Measurements from ENCODE around the gene CACNA1H. TPM values are rescaled to one million over a fixed set of nuclear protein-coding genes. Genes with fewer than 3 reads are reported as not detected.
A peak's percentile ranks its signal among the peaks of the same experiment; 100 is the strongest.
"Not testable (repeated sequence)": the region's sequence is repeated elsewhere in the genome, so short reads cannot be mapped to it uniquely, and the experiment has no call there.

The CACNA1H gene
- total and polyA plus RNA-seq, 2 donors (not counting 3 experiments of a cell fraction or from before 2014, with no cell fraction given), result 0.03 TPM; not detected in 1

DNA sequence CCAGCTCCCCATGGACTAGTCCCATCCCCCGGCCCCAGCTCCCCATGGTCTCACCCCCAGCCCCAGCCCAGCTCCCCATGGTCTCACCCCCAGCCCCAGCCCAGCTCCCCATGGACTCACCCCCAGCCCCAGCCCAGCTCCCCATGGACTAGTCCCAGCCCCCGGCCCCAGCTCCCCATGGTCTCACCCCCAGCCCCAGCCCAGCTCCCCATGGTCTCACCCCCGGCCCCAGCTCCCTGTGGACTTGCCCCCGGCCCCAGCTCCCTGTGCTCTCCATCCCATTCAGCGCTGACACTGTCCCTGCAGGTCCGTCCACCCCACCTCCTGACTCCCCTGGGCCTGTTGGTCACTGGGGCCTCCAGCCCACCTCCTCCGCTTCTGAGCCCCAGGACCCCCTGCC lies 78.4 kb downstream of the CACNA1H start:
- H4K20me1 ChIP-seq (replicated peaks; ENCODE audit: control insufficient read depth, extremely low read depth, insufficient read depth, low read length); intact Hi-C loops (cut with micrococcal nuclease); H3K4me1 ChIP-seq (ENCODE audit: control insufficient read depth, extremely low read depth, insufficient read depth, low read length); H3K27ac ChIP-seq (ENCODE audit: insufficient read depth, low read depth, low read length); H3K36me3 ChIP-seq (ENCODE audit: control insufficient read depth in 2 of 2, extremely low read depth in 1 of 2, insufficient read depth in 2 of 2, low read length in 2 of 2); H3K9me3 ChIP-seq (replicated peaks; ENCODE audit: control insufficient read depth, insufficient read depth, low read length); H2AFZ ChIP-seq (ENCODE audit: low read depth, low read length); H3K27me3 ChIP-seq (ENCODE audit: control insufficient read depth in 2 of 2, insufficient read depth in 2 of 2, low read length in 2 of 2); DNase-seq (ENCODE audit: low read depth, low spot score); H3K9me1 ChIP-seq (replicated peaks; ENCODE audit: control insufficient read depth, extremely low read depth, insufficient read depth, low read length); POLR2A ChIA-PET; H3K4me3 ChIP-seq (replicated peaks in 1 of 3; ENCODE audit: insufficient read depth in 1 of 3, low read depth in 1 of 3, low read length in 3 of 3); H3K79me2 ChIP-seq (ENCODE audit: control insufficient read depth, insufficient read depth, low read length); CTCF ChIA-PET; H3K4me2 ChIP-seq (ENCODE audit: insufficient read depth, low read length); FAIRE-seq; H3K9ac ChIP-seq (replicated peaks; ENCODE audit: extremely low read depth, insufficient read depth, low read length); dilution Hi-C loops (cut with MboI; ENCODE audit: extremely low pct_ligation_motif_present, low sequenced_read_pairs); BruUV-seq (replicated peaks): not testable (repeated sequence)

GRCh38 chr16:1232049-1232748 lies 79.3 kb downstream of the CACNA1H start:
- FAIRE-seq; BruUV-seq (replicated peaks); H3K4me1 ChIP-seq (ENCODE audit: control insufficient read depth, extremely low read depth, insufficient read depth, low read length); H3K27me3 ChIP-seq (ENCODE audit: control insufficient read depth in 2 of 2, insufficient read depth in 2 of 2, low read length in 2 of 2); intact Hi-C loops (cut with micrococcal nuclease); CTCF ChIA-PET; H3K27ac ChIP-seq (ENCODE audit: insufficient read depth, low read depth, low read length); H3K36me3 ChIP-seq (ENCODE audit: control insufficient read depth in 2 of 2, extremely low read depth in 1 of 2, insufficient read depth in 2 of 2, low read length in 2 of 2); H2AFZ ChIP-seq (ENCODE audit: low read depth, low read length); H3K4me3 ChIP-seq (replicated peaks in 1 of 3; ENCODE audit: insufficient read depth in 1 of 3, low read depth in 1 of 3, low read length in 3 of 3); POLR2A ChIA-PET; H3K79me2 ChIP-seq (ENCODE audit: control insufficient read depth, insufficient read depth, low read length); H3K9me3 ChIP-seq (replicated peaks; ENCODE audit: control insufficient read depth, insufficient read depth, low read length); dilution Hi-C loops (cut with MboI; ENCODE audit: extremely low pct_ligation_motif_present, low sequenced_read_pairs); DNase-seq (ENCODE audit: low read depth, low spot score); H3K9ac ChIP-seq (replicated peaks; ENCODE audit: extremely low read depth, insufficient read depth, low read length); H3K4me2 ChIP-seq (ENCODE audit: insufficient read depth, low read length); H3K9me1 ChIP-seq (replicated peaks; ENCODE audit: control insufficient read depth, extremely low read depth, insufficient read depth, low read length); H4K20me1 ChIP-seq (replicated peaks; ENCODE audit: control insufficient read depth, extremely low read depth, insufficient read depth, low read length): not testable (repeated sequence)

DNA sequence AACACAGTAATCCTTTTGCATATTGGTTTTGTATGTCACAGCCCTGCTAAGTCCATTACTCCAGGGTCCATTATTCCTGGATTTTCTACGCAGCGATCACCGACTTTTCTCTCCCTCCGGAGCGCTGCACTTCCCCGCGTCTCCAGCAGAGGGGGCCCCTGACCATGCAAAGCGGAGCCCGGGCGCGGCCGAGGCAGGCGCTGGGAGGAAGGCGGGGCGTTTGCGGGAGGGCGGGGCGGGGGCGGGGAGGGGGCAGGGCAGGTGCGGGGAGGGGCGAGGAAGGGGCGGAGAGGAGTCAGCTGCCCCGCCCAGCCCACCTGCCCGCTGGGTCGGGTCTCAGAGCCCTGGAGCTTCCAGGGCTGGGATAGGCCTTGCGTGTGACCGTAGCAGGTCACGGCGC lies 83.8 kb downstream of the CACNA1H start:
- H3K27ac ChIP-seq (ENCODE audit: insufficient read depth, low read depth, low read length); dilution Hi-C loops (cut with MboI; ENCODE audit: extremely low pct_ligation_motif_present, low sequenced_read_pairs); H3K4me2 ChIP-seq (ENCODE audit: insufficient read depth, low read length); H3K79me2 ChIP-seq (ENCODE audit: control insufficient read depth, insufficient read depth, low read length); H3K9ac ChIP-seq (replicated peaks; ENCODE audit: extremely low read depth, insufficient read depth, low read length); H4K20me1 ChIP-seq (replicated peaks; ENCODE audit: control insufficient read depth, extremely low read depth, insufficient read depth, low read length); H2AFZ ChIP-seq (ENCODE audit: low read depth, low read length); H3K27me3 ChIP-seq (ENCODE audit: control insufficient read depth in 2 of 2, insufficient read depth in 2 of 2, low read length in 2 of 2); CTCF ChIA-PET; BruUV-seq (replicated peaks); H3K4me1 ChIP-seq (ENCODE audit: control insufficient read depth, extremely low read depth, insufficient read depth, low read length); H3K9me3 ChIP-seq (replicated peaks; ENCODE audit: control insufficient read depth, insufficient read depth, low read length); H3K4me3 ChIP-seq (replicated peaks in 1 of 3; ENCODE audit: insufficient read depth in 1 of 3, low read depth in 1 of 3, low read length in 3 of 3); H3K9me1 ChIP-seq (replicated peaks; ENCODE audit: control insufficient read depth, extremely low read depth, insufficient read depth, low read length); DNase-seq (ENCODE audit: low read depth, low spot score); H3K36me3 ChIP-seq (ENCODE audit: control insufficient read depth in 2 of 2, extremely low read depth in 1 of 2, insufficient read depth in 2 of 2, low read length in 2 of 2); POLR2A ChIA-PET; intact Hi-C loops (cut with micrococcal nuclease): not testable (repeated sequence)
- peak; percentile 95 for FAIRE-seq

Measured in endothelial cell of umbilical vein (primary cell).